Esophagus squamous epithelium (tissue), 4 donors: Measurements from ENCODE around the gene PRKD3.

ENCODE experiments used
- CTCF ChIP-seq, 6 experiments: fragments of 450-650 bp in 4 of 6; fragments of 200-600 bp in 2 of 6; sonication (generic) in 2 of 6; IDR thresholded peaks; one replicate each; pipeline ENCODE4 v1.5.1; 2016 to 2019; ENCODE audit warnings: antibody characterized with exemption in 6 of 6, mild to moderate bottlenecking in 4 of 6, moderate library complexity in 4 of 6
- POLR2A ChIP-seq, 4 donors: fragments of 450-650 bp; IDR thresholded peaks; one replicate each; pipeline ENCODE4 v1.6.1; 2017; ENCODE audit warnings: antibody characterized with exemption in 4 of 4, mild to moderate bottlenecking in 4 of 4, moderate library complexity in 3 of 4

- no peak for TF ChIP-seq CTCF (IDR thresholded peaks at IDR 0.05)
- TF ChIP-seq POLR2A (IDR thresholded peaks at IDR 0.05): no peak
Measured at GRCh38 chr2:37318401-37318800, 6.2 kb downstream of the PRKD3 start.
